Measurements from ENCODE around the gene TBC1D19. TPM values are rescaled to one million over a fixed set of nuclear protein-coding genes. Genes with fewer than 3 reads are reported as not detected.

TBC1D19 gene
- total RNA-seq, 1 donor from 2014 or later = 8.8 TPM

- DNase-seq (ENCODE audit: low read depth, low spot score) = no peak
Measured at GRCh38 chr4:26731351-26732035, 147.6 kb downstream of the TBC1D19 start.

- DNase-seq (ENCODE audit: low read depth, low spot score) = no peak
Measured at GRCh38 chr4:26732356-26732755, 148.5 kb downstream of the TBC1D19 start.

GRCh38 chr4:26736621-26737020 is 152.7 kb downstream of the TBC1D19 start:
- DNase-seq (ENCODE audit: low read depth, low spot score) = no peak

- no peak for DNase-seq (ENCODE audit: low read depth, low spot score)
Measured at GRCh38 chr4:26737385-26737784, 153.5 kb downstream of the TBC1D19 start.

- no peak for DNase-seq (ENCODE audit: low read depth, low spot score)
Measured at GRCh38 chr4:26741491-26741871, 157.6 kb downstream of the TBC1D19 start.

GRCh38 chr4:26746802-26747213 is 162.9 kb downstream of the TBC1D19 start:
- no peak for DNase-seq (ENCODE audit: low read depth, low spot score)

GRCh38 chr4:26748811-26749210 is 164.9 kb downstream of the TBC1D19 start:
- DNase-seq (ENCODE audit: low read depth, low spot score) = no peak

- DNase-seq (ENCODE audit: low read depth, low spot score) = no peak
Measured at GRCh38 chr4:26749867-26750266, 166.0 kb downstream of the TBC1D19 start.

GRCh38 chr4:26751004-26751403 is 167.1 kb downstream of the TBC1D19 start:
- no peak for DNase-seq (ENCODE audit: low read depth, low spot score)

GRCh38 chr4:26751838-26752237 is 168.0 kb downstream of the TBC1D19 start:
- DNase-seq (ENCODE audit: low read depth, low spot score) = no peak

- DNase-seq (ENCODE audit: low read depth, low spot score) = no peak
Measured at GRCh38 chr4:26753187-26753586, 169.3 kb downstream of the TBC1D19 start.

GRCh38 chr4:26753617-26754016 is 169.7 kb downstream of the TBC1D19 start:
- DNase-seq (ENCODE audit: low read depth, low spot score) = no peak

GRCh38 chr4:26757751-26758150 is 173.9 kb downstream of the TBC1D19 start:
- no peak for DNase-seq (ENCODE audit: low read depth, low spot score)

GRCh38 chr4:26758899-26759298 is 175.0 kb downstream of the TBC1D19 start:
- DNase-seq (ENCODE audit: low read depth, low spot score) = no peak

- no peak for DNase-seq (ENCODE audit: low read depth, low spot score)
Measured at GRCh38 chr4:26762650-26763049, 178.8 kb downstream of the TBC1D19 start.

GRCh38 chr4:26763063-26763462 is 179.2 kb downstream of the TBC1D19 start:
- DNase-seq (ENCODE audit: low read depth, low spot score) = no peak

- no peak for DNase-seq (ENCODE audit: low read depth, low spot score)
Measured at GRCh38 chr4:26763648-26764047, 179.8 kb downstream of the TBC1D19 start.

- DNase-seq (ENCODE audit: low read depth, low spot score) = no peak
Measured at GRCh38 chr4:26764231-26764630, 180.3 kb downstream of the TBC1D19 start.

- no peak for DNase-seq (ENCODE audit: low read depth, low spot score)
Measured at GRCh38 chr4:26765515-26765914, 181.6 kb downstream of the TBC1D19 start.

- DNase-seq (ENCODE audit: low read depth, low spot score) = no peak
Measured at GRCh38 chr4:26766141-26766540, 182.3 kb downstream of the TBC1D19 start.

GRCh38 chr4:26772096-26772873 is 188.4 kb downstream of the TBC1D19 start:
- DNase-seq (ENCODE audit: low read depth, low spot score) = no peak

GRCh38 chr4:26779224-26779623 is 195.3 kb downstream of the TBC1D19 start:
- no peak for DNase-seq (ENCODE audit: low read depth, low spot score)

- DNase-seq (ENCODE audit: low read depth, low spot score) = no peak
Measured at GRCh38 chr4:26779674-26780073, 195.8 kb downstream of the TBC1D19 start.

All from pulmonary artery endothelial cell (primary cell).